Transverse colon (tissue), 4 donors: ENCODE data around the gene LRP8. TPM values are rescaled to one million over a fixed set of nuclear protein-coding genes. Genes with fewer than 3 reads are reported as not detected.

Source experiments
- DNase-seq: peaks from one replicate; pipeline ENCODE4 v3.0.0-alpha.2; 2019
- H3K27ac ChIP-seq, 4 donors: fragments of 200-600 bp; sonication (generic); 2 replicates each; pipeline ENCODE4 v1.5.1; 2016 to 2018; ENCODE audit warnings: inconsistent platforms in 4 of 4
- H3K27me3 ChIP-seq: fragments of 200-600 bp; sonication (generic); 2 replicates; pipeline ENCODE4 v1.5.1; 2017; ENCODE audit warnings: inconsistent platforms
- H3K36me3 ChIP-seq, 4 donors: fragments of 200-600 bp; sonication (generic); 2 replicates each; pipeline ENCODE4 v1.5.1; 2017 to 2019; ENCODE audit warnings: inconsistent platforms in 4 of 4
- H3K4me1 ChIP-seq, 4 donors: fragments of 200-600 bp; sonication (generic); 2 replicates each; pipeline ENCODE4 v1.5.1; 2017 to 2020; ENCODE audit warnings: inconsistent platforms in 4 of 4
- H3K4me3 ChIP-seq, 4 donors: fragments of 200-600 bp; sonication (generic); 1 replicate in 1 of 4; 2 replicates in 3 of 4; pipeline versions ENCODE4 v1.5.1 to v1.6.1; 2017 to 2019; ENCODE audit warnings: inconsistent platforms in 4 of 4
- H3K9me3 ChIP-seq, 2 donors: fragments of 200-600 bp; sonication (generic); 2 replicates each; pipeline ENCODE4 v1.5.1; 2017 to 2019; ENCODE audit warnings: inconsistent platforms in 2 of 2
- EP300 ChIP-seq: sonication (generic); formaldehyde crosslinking; IDR thresholded peaks from one replicate; pipeline ENCODE4 v1.6.1; 2017; ENCODE audit warnings: antibody characterized with exemption, low read depth
- POLR2A ChIP-seq: fragments of 450-650 bp; IDR thresholded peaks from one replicate; pipeline ENCODE4 v1.6.1; 2016; ENCODE audit warnings: antibody characterized with exemption, mild to moderate bottlenecking, moderate library complexity
- POLR2AphosphoS5 ChIP-seq, 3 donors: sonication (generic); formaldehyde crosslinking; IDR thresholded peaks; one replicate each; pipeline ENCODE4 v1.6.1; 2016; ENCODE audit warnings: antibody characterized with exemption in 3 of 3
- WGBS, 2 donors: methylation state at CpG; one replicate each; pipeline ENCODE4 v1.1.5; 2018; ENCODE audit warnings: low coverage in 1 of 2; 5-methylcytosine and 5-hydroxymethylcytosine counted together
- in situ Hi-C, 4 donors: fragments of 200-750 bp; cut with MboI; loops; one replicate each; pipeline versions ENCODE4 v1.15.0 to v1.15.1; 2017; ENCODE audit warnings: low sequenced_read_pairs in 3 of 4, low pct_ligation_motif_present in 1 of 4, low pct_unique_long_range_greater_than_20kb in 1 of 4
- intact Hi-C: fragments of 100-400 bp; cut with DNase I; formaldehyde crosslinking; loops from one replicate; pipeline ENCODE4 v1.15.1; 2023; ENCODE audit warnings: low total_unique reads
- total RNA-seq, 4 donors: library from RNA; depleted of rRNA; stranded (reverse); fragments of >200 nt; gene quantifications; one replicate each; pipeline ENCODE4 v1.1.0, GENCODE V29; 2016
- TF ChIP-seq, protein P1 (sequence below), 5 experiments: fragments of 200-600 bp in 3 of 5; fragments of 450-650 bp in 2 of 5; sonication (generic) in 3 of 5; IDR thresholded peaks; 1 replicate in 2 of 5; 2 replicates in 3 of 5; pipeline ENCODE4 v1.5.1; 2016 to 2017; ENCODE audit warnings: antibody characterized with exemption in 5 of 5, inconsistent platforms in 3 of 5, mild to moderate bottlenecking in 2 of 5, moderate library complexity in 1 of 5

The LRP8 gene
- total RNA-seq, 4 donors from 2014 or later: 0.37 to 10.7 (median 1.4) TPM

DNA sequence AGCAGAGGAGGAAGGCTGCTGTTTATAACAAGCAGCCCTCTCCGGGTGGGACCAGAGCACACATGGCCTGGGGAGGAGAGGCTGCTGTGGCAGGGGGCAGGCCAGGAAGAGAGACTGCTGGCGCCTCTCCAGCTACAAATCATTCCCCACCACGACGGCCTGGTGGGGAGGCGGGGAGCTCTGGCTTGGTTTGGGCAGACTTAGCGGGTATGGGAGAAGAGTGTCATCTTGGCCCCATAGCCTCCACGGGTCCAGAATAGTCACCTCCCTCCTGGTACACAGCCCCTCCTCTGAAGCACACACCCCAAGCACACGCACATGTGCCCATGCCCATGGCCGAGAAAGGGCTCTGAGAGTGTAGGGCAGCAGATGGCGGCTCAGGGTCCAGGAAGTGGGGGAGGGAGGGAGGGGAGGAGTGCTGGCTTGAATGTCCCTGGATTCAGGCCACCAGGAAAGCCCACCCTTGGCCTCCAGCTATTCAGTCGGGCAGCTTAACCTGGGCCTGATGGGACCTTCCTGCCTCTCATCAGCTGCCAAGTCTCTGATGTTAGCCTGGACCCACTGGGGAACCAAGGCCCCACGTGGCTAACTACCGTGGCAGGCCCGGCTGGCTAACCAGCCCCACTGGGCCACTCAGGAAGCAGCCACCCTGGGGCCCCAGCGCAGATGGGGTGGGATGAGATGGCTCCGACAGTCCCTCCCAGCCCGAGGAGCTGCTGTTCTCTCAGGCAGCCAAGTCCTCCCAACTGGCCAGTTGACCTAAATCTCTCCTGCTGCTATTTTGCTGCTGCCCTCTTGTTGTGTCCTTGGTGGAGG is 10.9 kb downstream of the LRP8 start:
- Histone ChIP-seq H3K36me3 (no peaks in the 10 kb centered on the region), H3K4me1 (no peaks in the 10 kb centered on the region), H3K27ac (no peak overlapping the region), H3K27me3 (no peaks in the 10 kb centered on the region), H3K9me3 (no peaks in the 10 kb centered on the region), H3K4me3 (no peak overlapping the region)
- in situ Hi-C loops (no loop called here), intact Hi-C loops (no loop called here)
- WGBS, 2 donors: 71% methylated on average over 17 of the region's 17 CpGs; no CpG with 5 or more reads in 1 of the 2 donors
- TF ChIP-seq POLR2A: no peak
- no peak for TF ChIP-seq EP300
- TF ChIP-seq, protein P1, sequence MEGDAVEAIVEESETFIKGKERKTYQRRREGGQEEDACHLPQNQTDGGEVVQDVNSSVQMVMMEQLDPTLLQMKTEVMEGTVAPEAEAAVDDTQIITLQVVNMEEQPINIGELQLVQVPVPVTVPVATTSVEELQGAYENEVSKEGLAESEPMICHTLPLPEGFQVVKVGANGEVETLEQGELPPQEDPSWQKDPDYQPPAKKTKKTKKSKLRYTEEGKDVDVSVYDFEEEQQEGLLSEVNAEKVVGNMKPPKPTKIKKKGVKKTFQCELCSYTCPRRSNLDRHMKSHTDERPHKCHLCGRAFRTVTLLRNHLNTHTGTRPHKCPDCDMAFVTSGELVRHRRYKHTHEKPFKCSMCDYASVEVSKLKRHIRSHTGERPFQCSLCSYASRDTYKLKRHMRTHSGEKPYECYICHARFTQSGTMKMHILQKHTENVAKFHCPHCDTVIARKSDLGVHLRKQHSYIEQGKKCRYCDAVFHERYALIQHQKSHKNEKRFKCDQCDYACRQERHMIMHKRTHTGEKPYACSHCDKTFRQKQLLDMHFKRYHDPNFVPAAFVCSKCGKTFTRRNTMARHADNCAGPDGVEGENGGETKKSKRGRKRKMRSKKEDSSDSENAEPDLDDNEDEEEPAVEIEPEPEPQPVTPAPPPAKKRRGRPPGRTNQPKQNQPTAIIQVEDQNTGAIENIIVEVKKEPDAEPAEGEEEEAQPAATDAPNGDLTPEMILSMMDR (IDR thresholded peaks at IDR 0.05): no peak
- TF ChIP-seq POLR2AphosphoS5 (IDR thresholded peaks at IDR 0.05): no peak
- DNase-seq: no peak

DNA sequence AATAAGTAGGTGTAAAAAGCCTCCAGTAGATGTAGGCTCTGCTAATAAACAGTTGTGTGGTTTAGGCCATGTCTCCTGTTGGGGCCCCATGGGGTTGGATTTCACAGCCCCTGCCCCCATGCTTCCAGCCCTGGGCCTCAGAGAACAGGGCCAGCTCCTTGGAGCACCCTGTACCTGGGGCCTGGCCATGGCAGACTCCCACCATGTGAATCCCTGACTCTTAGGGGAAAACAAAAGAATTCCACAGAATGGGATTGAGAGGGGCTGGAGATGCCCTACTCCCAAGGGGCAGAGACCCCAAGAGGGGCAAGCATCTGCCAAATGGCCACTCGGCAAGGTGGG is 11.5 kb downstream of the LRP8 start:
- intact Hi-C loops (no loop called here), in situ Hi-C loops (no loop called here)
- H3K9me3 ChIP-seq: no peaks in the 10 kb centered on the region
- no peaks in the 10 kb centered on the region for H3K36me3 ChIP-seq
- H3K27me3 ChIP-seq: no peaks in the 10 kb centered on the region
- DNase-seq: no peak
- no peak overlapping the region for H3K4me3 ChIP-seq
- 89% methylated on average over 1 of the region's 1 CpG; no CpG with 5 or more reads in 1 of the 2 donors for WGBS, 2 donors
- no peaks in the 10 kb centered on the region for H3K4me1 ChIP-seq
- no peak for TF ChIP-seq POLR2A
- TF ChIP-seq, protein P1 (IDR thresholded peaks at IDR 0.05): no peak
- H3K27ac ChIP-seq: no peak overlapping the region

DNA sequence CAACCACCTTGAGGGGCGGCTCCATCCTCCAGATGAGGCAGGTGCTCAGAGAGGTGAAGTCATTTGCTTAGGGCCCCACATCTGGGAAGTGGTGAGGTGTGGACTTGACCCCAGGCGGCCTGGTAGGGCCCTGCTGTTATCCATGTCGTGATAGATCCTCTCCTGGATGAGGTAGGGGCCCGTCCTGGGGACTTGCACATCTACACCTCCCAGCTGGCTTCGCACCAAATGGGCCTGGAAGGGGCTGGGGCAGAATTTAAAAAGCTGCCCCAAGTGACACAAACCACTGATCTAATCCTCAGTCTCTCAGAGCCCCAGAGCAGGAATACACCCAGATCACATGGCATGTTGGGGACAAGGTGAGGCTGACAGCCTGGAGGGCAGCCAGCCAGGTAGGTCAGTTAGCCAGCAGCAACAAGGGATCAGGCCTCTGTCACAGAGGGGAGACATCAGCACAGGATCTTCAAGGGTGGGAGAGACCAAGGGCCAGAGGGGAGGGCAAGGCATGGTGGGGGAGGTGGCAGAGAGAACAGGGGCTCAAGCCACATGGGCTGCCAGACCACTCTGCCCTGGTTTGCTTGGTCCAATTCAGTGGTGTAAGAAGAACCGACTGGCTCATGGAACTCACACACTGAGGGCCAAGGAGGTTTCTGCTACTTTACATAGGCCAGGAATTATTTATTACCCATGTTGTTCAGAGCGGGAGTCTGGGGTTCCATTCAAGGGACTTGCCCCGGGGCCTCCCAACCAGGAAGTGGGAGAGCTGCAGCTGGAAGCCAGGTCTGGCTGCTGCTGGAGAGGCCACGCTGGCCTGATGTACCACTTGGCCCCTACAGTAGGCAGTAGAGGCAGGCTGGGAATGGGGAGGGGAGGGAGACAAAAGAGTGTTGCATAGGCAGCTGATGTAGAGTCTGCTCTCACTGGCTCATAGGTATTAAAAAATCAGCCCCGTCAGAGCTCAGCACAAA is 12.1 kb downstream of the LRP8 start:
- DNase-seq: peak; percentile 41
- WGBS, 2 donors: 65 to 93% methylated on average over 2 to 10 of the region's 10 CpGs
- intact Hi-C loops: no loop called here
- no peaks in the 10 kb centered on the region for H3K4me1 ChIP-seq
- in situ Hi-C loops: no loop called here
- H3K4me3 ChIP-seq: no peak overlapping the region
- H3K27ac ChIP-seq: no peak overlapping the region
- no peak for TF ChIP-seq POLR2AphosphoS5 (IDR thresholded peaks at IDR 0.05)
- TF ChIP-seq EP300: no peak
- TF ChIP-seq, protein P1 (IDR thresholded peaks at IDR 0.05): no peak
- no peak for TF ChIP-seq POLR2A
- H3K36me3 ChIP-seq: no peaks in the 10 kb centered on the region
- H3K27me3 ChIP-seq: no peaks in the 10 kb centered on the region
- H3K9me3 ChIP-seq: no peaks in the 10 kb centered on the region

DNA sequence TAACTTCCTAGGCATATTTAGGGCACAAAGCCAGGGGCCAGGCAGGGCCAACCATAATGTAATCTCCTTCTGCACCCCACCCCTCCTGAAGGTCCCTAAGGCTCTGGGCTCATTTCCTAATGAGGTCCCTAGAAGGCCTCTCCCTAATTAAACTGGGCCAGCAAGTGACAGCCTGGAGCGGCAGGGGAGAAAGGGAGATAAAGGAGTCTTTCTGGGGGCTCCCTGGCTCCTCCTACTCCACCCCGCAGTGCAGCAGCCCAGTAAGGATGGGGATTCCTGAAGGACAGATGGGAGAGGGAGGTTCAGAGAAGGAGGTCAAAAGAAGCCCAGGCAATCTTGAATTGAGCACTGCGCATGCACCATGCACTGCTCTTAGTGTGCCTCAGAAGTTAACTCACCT is 12.8 kb downstream of the LRP8 start:
- intact Hi-C loops (no loop called here), in situ Hi-C loops (no loop called here)
- TF ChIP-seq, protein P1 (IDR thresholded peaks at IDR 0.05): no peak
- TF ChIP-seq EP300 (no peak), POLR2A (no peak), POLR2AphosphoS5 (IDR thresholded peaks at IDR 0.05) (no peak)
- no peaks in the 10 kb centered on the region for H3K9me3 ChIP-seq
- H3K36me3 ChIP-seq: no peaks in the 10 kb centered on the region
- H3K4me1 ChIP-seq: no peaks in the 10 kb centered on the region
- no peak overlapping the region for H3K4me3 ChIP-seq
- no peak for DNase-seq
- 98 to 100% methylated on average over 1 to 3 of the region's 3 CpGs for WGBS, 2 donors
- no peak overlapping the region for H3K27ac ChIP-seq
- H3K27me3 ChIP-seq: no peaks in the 10 kb centered on the region
